Measurements from ENCODE around the gene RASGRF1. TPM values are rescaled to one million over a fixed set of nuclear protein-coding genes. Genes with fewer than 3 reads are reported as not detected.

The RASGRF1 gene
- total RNA-seq, 2 experiments from 2014 or later = not detected

GRCh38 chr15:79057050-79057449 lies 33.5 kb downstream of the RASGRF1 start:
- ChIA-PET POLR2A (no interaction called here), CTCF (no interaction called here)
- no peak for DNase-seq

GRCh38 chr15:79054350-79054749 lies 36.2 kb downstream of the RASGRF1 start:
- H3K9me3 Mint-ChIP-seq = no peaks in the 10 kb centered on the region
- no peak overlapping the region for H3K4me3 Mint-ChIP-seq
- peaks cover 20% of the 10 kb centered on the region for H3K27me3 Mint-ChIP-seq
- ChIA-PET CTCF (no interaction called here), POLR2A (no interaction called here)
- intact Hi-C loops (cut with DNase I, micrococcal nuclease) = no loop called here
- no peaks in the 10 kb centered on the region for H3K4me1 Mint-ChIP-seq (ENCODE audit: low read depth)
- Histone ChIP-seq H3K27ac (ENCODE audit: low read depth in 1 of 2, low read length in 2 of 2) (no peak overlapping the region), H3K4me1 (ENCODE audit: insufficient read depth, low read length) (no peaks in the 10 kb centered on the region), H3K9me3 (ENCODE audit: control insufficient read depth in 1 of 2, insufficient read depth in 1 of 2, low read length in 2 of 2) (peaks cover 0 to 7% of the 10 kb centered on the region in 2 experiments), H3K27me3 (ENCODE audit: control insufficient read depth in 1 of 2, insufficient read depth in 2 of 2, low read length in 2 of 2) (peaks cover 0 to 5% of the 10 kb centered on the region in 2 experiments), H3K36me3 (ENCODE audit: insufficient read depth, low read length) (no peaks in the 10 kb centered on the region), H3K4me3 (ENCODE audit: low read length) (no peak overlapping the region)
- no peak for TF ChIP-seq CTCF (IDR thresholded peaks at IDR 0.05)
- DNase-seq = no peak
- no peak for ATAC-seq (ENCODE audit: poor library complexity)
- no peak overlapping the region for H3K27ac Mint-ChIP-seq
- no peaks in the 10 kb centered on the region for H3K36me3 Mint-ChIP-seq (ENCODE audit: low read depth)

More at GRCh38 chr15:79057050-79057449, 33.5 kb downstream of the RASGRF1 start:
- Histone ChIP-seq H3K9me3 (ENCODE audit: control insufficient read depth in 1 of 2, insufficient read depth in 1 of 2, low read length in 2 of 2) (peaks cover 0 to 3% of the 10 kb centered on the region in 2 experiments), H3K36me3 (ENCODE audit: insufficient read depth, low read length) (no peaks in the 10 kb centered on the region), H3K4me1 (ENCODE audit: insufficient read depth, low read length) (no peaks in the 10 kb centered on the region), H3K27ac (ENCODE audit: low read depth in 1 of 2, low read length in 2 of 2) (no peak overlapping the region), H3K4me3 (ENCODE audit: low read length) (no peak overlapping the region), H3K27me3 (ENCODE audit: control insufficient read depth in 1 of 2, insufficient read depth in 2 of 2, low read length in 2 of 2) (peaks cover 0 to 8% of the 10 kb centered on the region in 2 experiments)
- intact Hi-C loops (cut with DNase I, micrococcal nuclease) = no loop called here
- no peak for ATAC-seq (ENCODE audit: poor library complexity)
- H3K27me3 Mint-ChIP-seq = peaks cover 17% of the 10 kb centered on the region
- H3K9me3 Mint-ChIP-seq = no peaks in the 10 kb centered on the region
- H3K36me3 Mint-ChIP-seq (ENCODE audit: low read depth) = no peaks in the 10 kb centered on the region
- H3K27ac Mint-ChIP-seq = no peak overlapping the region
- H3K4me1 Mint-ChIP-seq (ENCODE audit: low read depth) = no peaks in the 10 kb centered on the region
- TF ChIP-seq CTCF (IDR thresholded peaks at IDR 0.05) = no peak
- no peak overlapping the region for H3K4me3 Mint-ChIP-seq

- H3K4me3 Mint-ChIP-seq = no peak overlapping the region
- H3K27me3 Mint-ChIP-seq = peaks cover 20% of the 10 kb centered on the region
- Histone ChIP-seq H3K27me3 (ENCODE audit: control insufficient read depth in 1 of 2, insufficient read depth in 2 of 2, low read length in 2 of 2) (peaks cover 0 to 5% of the 10 kb centered on the region in 2 experiments), H3K4me3 (ENCODE audit: low read length) (no peak overlapping the region), H3K4me1 (ENCODE audit: insufficient read depth, low read length) (no peaks in the 10 kb centered on the region), H3K9me3 (ENCODE audit: control insufficient read depth in 1 of 2, insufficient read depth in 1 of 2, low read length in 2 of 2) (peaks cover 0 to 7% of the 10 kb centered on the region in 2 experiments), H3K27ac (ENCODE audit: low read depth in 1 of 2, low read length in 2 of 2) (no peak overlapping the region), H3K36me3 (ENCODE audit: insufficient read depth, low read length) (no peaks in the 10 kb centered on the region)
- no peak for TF ChIP-seq CTCF (IDR thresholded peaks at IDR 0.05)
- ChIA-PET POLR2A (no interaction called here), CTCF (no interaction called here)
- no peaks in the 10 kb centered on the region for H3K4me1 Mint-ChIP-seq (ENCODE audit: low read depth)
- no peaks in the 10 kb centered on the region for H3K36me3 Mint-ChIP-seq (ENCODE audit: low read depth)
- H3K9me3 Mint-ChIP-seq = no peaks in the 10 kb centered on the region
- intact Hi-C loops (cut with DNase I, micrococcal nuclease) = no loop called here
- no peak for DNase-seq
- H3K27ac Mint-ChIP-seq = no peak overlapping the region
- ATAC-seq (ENCODE audit: poor library complexity) = no peak
These were observed 36.7 kb downstream of the RASGRF1 start for GRCh38 chr15:79053894-79054293.
